GM23248 (cell line): ENCODE data around the gene CMSS1.

Source experiments
- EZH2 ChIP-seq: fragments of 200-600 bp; sonication (generic); IDR thresholded peaks from 2 replicates; pipeline ENCODE4 v1.6.1; 2018; ENCODE audit warnings: antibody characterized with exemption, mild to moderate bottlenecking; ENCODE audit not compliant: insufficient read depth, poor library complexity, severe bottlenecking
- EZH2phosphoT487 ChIP-seq: fragments of 200-600 bp; sonication (generic); IDR thresholded peaks from 2 replicates; pipeline ENCODE4 v1.6.1; 2018; ENCODE audit warnings: antibody characterized with exemption, moderate library complexity, mild to moderate bottlenecking, low read depth; ENCODE audit not compliant: insufficient read depth

DNA sequence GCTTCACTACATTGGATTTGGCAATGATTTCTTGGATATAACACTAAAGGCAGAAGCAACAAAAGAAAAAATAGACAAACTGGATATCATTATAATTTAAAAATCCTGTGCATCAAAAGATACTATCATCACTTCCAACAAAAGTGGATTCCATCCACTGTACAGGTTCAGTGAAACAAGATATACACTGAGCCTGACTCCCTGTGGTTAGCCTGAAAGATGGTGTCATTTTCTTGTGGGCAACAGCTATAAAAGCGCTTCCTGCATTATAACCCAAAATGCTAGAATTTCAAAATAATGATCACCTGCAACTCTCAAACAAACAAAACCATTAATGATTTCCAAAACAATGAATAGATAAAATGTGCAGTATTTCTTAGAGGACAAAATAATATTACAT, 403.5 kb downstream of the CMSS1 start:
- TF ChIP-seq EZH2phosphoT487 (no peak), EZH2 (no peak)
